ENCODE results near the gene ABCD1. TPM values are rescaled to one million over a fixed set of nuclear protein-coding genes. Genes with fewer than 3 reads are reported as not detected.

ABCD1 gene
- total RNA-seq, 3 donors from 2014 or later, result 13.0 to 27.3 (median 13.0) TPM

DNA sequence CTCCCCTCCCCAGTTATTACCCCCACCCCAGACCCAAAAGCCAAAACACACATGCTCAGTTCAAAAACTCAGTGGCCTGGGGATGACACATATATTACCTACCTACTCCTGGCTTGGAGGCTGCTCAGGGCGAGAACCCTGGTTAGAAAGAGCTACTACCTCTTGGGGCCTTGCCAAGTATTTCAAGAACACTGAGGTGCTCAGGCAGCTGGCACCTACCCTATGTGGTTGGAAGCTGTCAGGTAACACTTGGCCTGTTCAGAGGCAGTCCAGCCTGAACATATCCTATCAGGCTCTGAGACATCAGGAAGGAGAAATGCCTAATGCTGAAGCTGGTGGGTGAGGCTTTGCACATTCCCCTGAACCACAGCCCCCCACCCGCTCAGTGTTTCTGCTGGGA, 5.4 kb upstream of the ABCD1 start:
- ATAC-seq (no peak), DNase-seq (no peak)
- H3K36me3 ChIP-seq (ENCODE audit: low read depth), result no peaks in the 10 kb centered on the region
- intact Hi-C loops (cut with DNase I, micrococcal nuclease), result no loop called here
- H3K4me3 ChIP-seq, result no peak overlapping the region
- H3K4me1 ChIP-seq (ENCODE audit: low read depth), result peaks cover 10% of the 10 kb centered on the region
- TF ChIP-seq, protein P1, sequence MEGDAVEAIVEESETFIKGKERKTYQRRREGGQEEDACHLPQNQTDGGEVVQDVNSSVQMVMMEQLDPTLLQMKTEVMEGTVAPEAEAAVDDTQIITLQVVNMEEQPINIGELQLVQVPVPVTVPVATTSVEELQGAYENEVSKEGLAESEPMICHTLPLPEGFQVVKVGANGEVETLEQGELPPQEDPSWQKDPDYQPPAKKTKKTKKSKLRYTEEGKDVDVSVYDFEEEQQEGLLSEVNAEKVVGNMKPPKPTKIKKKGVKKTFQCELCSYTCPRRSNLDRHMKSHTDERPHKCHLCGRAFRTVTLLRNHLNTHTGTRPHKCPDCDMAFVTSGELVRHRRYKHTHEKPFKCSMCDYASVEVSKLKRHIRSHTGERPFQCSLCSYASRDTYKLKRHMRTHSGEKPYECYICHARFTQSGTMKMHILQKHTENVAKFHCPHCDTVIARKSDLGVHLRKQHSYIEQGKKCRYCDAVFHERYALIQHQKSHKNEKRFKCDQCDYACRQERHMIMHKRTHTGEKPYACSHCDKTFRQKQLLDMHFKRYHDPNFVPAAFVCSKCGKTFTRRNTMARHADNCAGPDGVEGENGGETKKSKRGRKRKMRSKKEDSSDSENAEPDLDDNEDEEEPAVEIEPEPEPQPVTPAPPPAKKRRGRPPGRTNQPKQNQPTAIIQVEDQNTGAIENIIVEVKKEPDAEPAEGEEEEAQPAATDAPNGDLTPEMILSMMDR (IDR thresholded peaks at IDR 0.05), result no peak
- H3K9me3 ChIP-seq, result no peaks in the 10 kb centered on the region

DNA sequence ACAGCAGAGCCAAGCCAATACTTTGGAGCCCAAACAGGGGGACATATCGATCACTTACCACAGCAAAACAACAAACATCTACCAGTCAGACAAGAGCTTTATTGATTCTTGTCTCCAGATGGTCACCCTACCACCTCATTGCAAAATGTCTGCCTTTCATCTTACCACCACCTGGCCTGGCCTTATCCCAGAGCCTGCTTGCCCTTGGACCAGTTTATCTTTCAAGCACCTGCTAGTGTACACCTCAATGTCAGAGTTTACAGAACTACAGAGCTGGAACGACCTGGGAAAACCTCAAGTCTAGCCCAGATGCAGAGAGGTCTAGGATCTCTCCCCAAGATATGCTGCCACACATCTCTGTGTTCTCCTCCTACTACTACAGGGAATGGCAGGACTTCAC, 5.0 kb upstream of the ABCD1 start:
- Histone ChIP-seq H3K36me3 (ENCODE audit: low read depth) (no peaks in the 10 kb centered on the region), H3K9me3 (no peaks in the 10 kb centered on the region), H3K4me1 (ENCODE audit: low read depth) (peaks cover 10% of the 10 kb centered on the region), H3K4me3 (no peak overlapping the region)
- no peak for DNase-seq
- TF ChIP-seq, protein P1 (IDR thresholded peaks at IDR 0.05), result no peak
- intact Hi-C loops (cut with DNase I, micrococcal nuclease), result no loop called here
- no peak for ATAC-seq

DNA sequence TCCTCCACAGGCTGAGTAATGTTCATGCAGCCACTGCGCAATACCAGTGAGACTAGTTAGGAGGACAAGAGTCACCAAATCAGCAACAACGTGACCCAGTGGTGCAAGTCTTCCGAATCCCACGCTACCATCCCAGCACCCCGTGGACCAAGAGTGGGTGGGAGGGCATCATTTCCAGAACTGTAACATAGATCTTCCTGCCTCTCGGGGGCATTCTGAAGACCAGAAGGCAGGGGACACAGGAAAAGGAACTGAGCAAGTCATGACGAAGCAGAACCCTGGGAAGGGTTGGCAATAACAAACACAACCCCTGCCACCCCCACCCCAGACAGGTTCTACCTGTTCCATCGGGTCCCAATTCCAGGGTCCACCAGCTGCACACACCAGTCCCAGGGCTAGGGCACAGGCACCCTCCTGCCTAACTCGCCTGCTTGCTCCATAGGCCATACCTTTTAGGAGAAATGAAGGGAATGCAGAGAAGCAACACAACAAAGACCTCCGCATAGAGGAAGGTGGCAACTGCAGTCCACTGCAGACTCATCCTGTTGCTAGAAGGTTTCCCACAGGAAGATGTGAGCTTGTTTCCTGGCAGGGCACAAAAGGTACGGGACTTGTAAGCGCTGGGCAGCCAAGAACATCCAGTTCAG, 1.8 kb upstream of the ABCD1 start:
- Histone ChIP-seq H3K36me3 (ENCODE audit: low read depth) (no peaks in the 10 kb centered on the region), H3K4me3 (no peak overlapping the region), H3K4me1 (ENCODE audit: low read depth) (peaks cover 33% of the 10 kb centered on the region), H3K9me3 (no peaks in the 10 kb centered on the region)
- intact Hi-C loops (cut with DNase I, micrococcal nuclease), result no loop called here
- TF ChIP-seq, protein P1 (IDR thresholded peaks at IDR 0.05), result no peak
- DNase-seq, result no peak
- ATAC-seq, result no peak

DNA sequence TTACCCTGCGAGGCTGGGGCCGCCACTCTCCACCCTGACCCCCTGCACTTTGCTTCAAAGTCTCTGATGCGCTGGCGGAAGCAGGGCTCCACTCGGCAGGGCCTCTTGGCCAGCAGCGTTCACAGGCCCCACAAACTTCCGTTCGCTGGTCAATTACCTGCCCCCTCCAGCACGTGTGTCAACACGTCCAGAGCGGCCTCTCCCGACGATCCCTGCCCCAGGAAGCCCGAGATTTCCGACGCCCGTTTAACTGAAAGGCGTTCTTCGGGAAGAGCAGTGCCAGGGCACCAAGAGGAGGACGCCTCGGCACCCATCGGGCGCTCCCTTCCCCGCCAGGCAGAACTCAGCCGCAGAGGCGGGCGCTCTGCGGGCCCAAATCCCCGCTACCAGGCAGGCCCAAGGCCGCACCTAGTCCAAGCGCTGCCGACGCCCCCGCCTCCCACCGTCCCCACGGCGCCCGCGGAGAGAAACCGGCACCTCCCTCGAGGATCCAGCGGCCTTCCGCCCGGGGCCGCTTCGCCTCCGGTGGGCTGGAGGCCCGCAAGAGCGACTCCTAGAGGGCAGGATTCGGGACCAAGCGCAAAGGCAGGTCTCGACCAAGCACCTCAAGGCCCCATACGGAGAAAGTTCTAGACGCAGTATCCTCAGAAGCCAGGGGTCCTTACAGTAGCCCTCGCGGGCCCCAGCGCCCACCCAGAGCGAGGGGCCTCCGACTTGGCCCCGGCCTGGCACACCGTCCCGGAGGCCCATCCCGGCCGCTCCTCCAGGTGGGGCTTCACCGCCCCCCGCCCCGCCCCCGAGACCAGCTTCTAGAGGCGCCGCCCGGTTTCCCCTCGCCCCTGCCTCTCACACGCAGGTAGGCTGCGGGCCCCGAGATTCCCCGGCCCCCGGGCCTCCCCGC, 1.1 kb upstream of the ABCD1 start:
- peaks cover 37% of the 10 kb centered on the region for H3K4me1 ChIP-seq (ENCODE audit: low read depth)
- DNase-seq (peak; percentile 50 to 72 (median 71)), ATAC-seq (peak; percentile 17)
- H3K4me3 ChIP-seq, result peak overlapping the region; percentile 33
- intact Hi-C loops (cut with DNase I, micrococcal nuclease), result no loop called here
- H3K9me3 ChIP-seq, result no peaks in the 10 kb centered on the region
- no peaks in the 10 kb centered on the region for H3K36me3 ChIP-seq (ENCODE audit: low read depth)
- TF ChIP-seq, protein P1 (IDR thresholded peaks at IDR 0.05), result no peak

DNA sequence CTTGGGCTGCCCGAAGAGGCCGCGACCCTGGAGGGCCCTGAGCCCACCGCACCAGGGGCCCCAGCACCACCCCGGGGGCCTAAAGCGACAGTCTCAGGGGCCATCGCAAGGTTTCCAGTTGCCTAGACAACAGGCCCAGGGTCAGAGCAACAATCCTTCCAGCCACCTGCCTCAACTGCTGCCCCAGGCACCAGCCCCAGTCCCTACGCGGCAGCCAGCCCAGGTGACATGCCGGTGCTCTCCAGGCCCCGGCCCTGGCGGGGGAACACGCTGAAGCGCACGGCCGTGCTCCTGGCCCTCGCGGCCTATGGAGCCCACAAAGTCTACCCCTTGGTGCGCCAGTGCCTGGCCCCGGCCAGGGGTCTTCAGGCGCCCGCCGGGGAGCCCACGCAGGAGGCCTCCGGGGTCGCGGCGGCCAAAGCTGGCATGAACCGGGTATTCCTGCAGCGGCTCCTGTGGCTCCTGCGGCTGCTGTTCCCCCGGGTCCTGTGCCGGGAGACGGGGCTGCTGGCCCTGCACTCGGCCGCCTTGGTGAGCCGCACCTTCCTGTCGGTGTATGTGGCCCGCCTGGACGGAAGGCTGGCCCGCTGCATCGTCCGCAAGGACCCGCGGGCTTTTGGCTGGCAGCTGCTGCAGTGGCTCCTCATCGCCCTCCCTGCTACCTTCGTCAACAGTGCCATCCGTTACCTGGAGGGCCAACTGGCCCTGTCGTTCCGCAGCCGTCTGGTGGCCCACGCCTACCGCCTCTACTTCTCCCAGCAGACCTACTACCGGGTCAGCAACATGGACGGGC, 579 bp downstream of the ABCD1 start:
- TF ChIP-seq, protein P1 (IDR thresholded peaks at IDR 0.05), result no peak
- H3K9me3 ChIP-seq, result no peaks in the 10 kb centered on the region
- peaks cover 37% of the 10 kb centered on the region for H3K4me1 ChIP-seq (ENCODE audit: low read depth)
- DNase-seq (peak in 1 of 3 donors; percentile 51), ATAC-seq (no peak)
- H3K4me3 ChIP-seq, result peak overlapping the region; percentile 33
- no peaks in the 10 kb centered on the region for H3K36me3 ChIP-seq (ENCODE audit: low read depth)
- intact Hi-C loops (cut with DNase I, micrococcal nuclease), result no loop called here

Data from mucosa of descending colon (tissue), 3 donors.